OCI-LY7 (cell line): ENCODE measurements around the gene SLC66A1. TPM values are rescaled to one million over a fixed set of nuclear protein-coding genes. Genes with fewer than 3 reads are reported as not detected.

ENCODE experiments used
- BruUV-seq: library from RNA; stranded (reverse); fragments of 400-500 nt; replicated peaks from 2 replicates; lab custom pipeline; 2021; lab: Mats Ljungman, UMichigan
- CTCF ChIA-PET: fragments of 300-600 bp; sonication (Branson Sonifier 250); formaldehyde crosslinking; loops from one replicate; lab custom pipeline; 2022; ENCODE audit warnings: antibody characterized with exemption; ENCODE audit not compliant: unreplicated experiment; lab: Charles Lee
- POLR2A ChIA-PET: fragments of 300-600 bp; sonication (Branson Sonifier 250); formaldehyde crosslinking; loops from one replicate; lab custom pipeline; 2022; ENCODE audit warnings: antibody characterized with exemption; lab: Charles Lee
- DNase-seq: peaks from one replicate; pipeline ENCODE4 v3.0.0-alpha.2; 2015; ENCODE audit warnings: low spot score
- H2AFZ ChIP-seq: fragments of 200-600 bp; sonication (generic), shearing (Covaris generic); 2 replicates; pipeline ENCODE4 v1.6.1; 2014; ENCODE audit warnings: mild to moderate bottlenecking, antibody characterized with exemption, low read length, moderate library complexity
- H3K27ac ChIP-seq: fragments of 200-600 bp; sonication (generic); 2 replicates; pipeline ENCODE4 v1.5.1; 2014; ENCODE audit warnings: mixed run types, low read depth, mild to moderate bottlenecking, moderate library complexity, low read length, inconsistent platforms; ENCODE audit not compliant: poor library complexity, severe bottlenecking
- H3K36me3 ChIP-seq: fragments of 200-600 bp; sonication (generic); 2 replicates; pipeline ENCODE4 v1.6.1; 2014; ENCODE audit warnings: mild to moderate bottlenecking, antibody characterized with exemption, low read length, moderate library complexity, mixed read lengths; ENCODE audit not compliant: insufficient read depth
- H3K4me1 ChIP-seq: fragments of 200-600 bp; sonication (generic); 2 replicates; pipeline ENCODE4 v1.5.1; 2014; ENCODE audit warnings: mild to moderate bottlenecking, low read length; ENCODE audit not compliant: insufficient read depth, poor library complexity, severe bottlenecking
- H3K4me2 ChIP-seq: fragments of 200-600 bp; sonication (generic); 2 replicates; pipeline ENCODE4 v1.6.1; 2014; ENCODE audit warnings: mild to moderate bottlenecking, low read length
- H3K4me3 ChIP-seq: fragments of 200-600 bp; sonication (generic); 2 replicates; pipeline ENCODE4 v1.5.1; 2014; ENCODE audit warnings: mild to moderate bottlenecking, low read depth, low read length; ENCODE audit not compliant: poor library complexity, severe bottlenecking
- H3K79me2 ChIP-seq: fragments of 200-600 bp; sonication (generic); 2 replicates; pipeline ENCODE4 v1.6.1; 2016; ENCODE audit warnings: low read depth, mild to moderate bottlenecking, low read length, moderate library complexity, mixed read lengths; ENCODE audit not compliant: insufficient read depth
- H3K9me2 ChIP-seq: fragments of 200-600 bp; sonication (generic); 2 replicates; pipeline ENCODE4 v1.6.1; 2016; ENCODE audit warnings: mild to moderate bottlenecking, low read length, mixed read lengths; ENCODE audit not compliant: insufficient read depth
- H3K9me3 ChIP-seq: fragments of 200-600 bp; sonication (generic); 2 replicates; pipeline ENCODE4 v1.6.1; 2014; ENCODE audit warnings: mild to moderate bottlenecking, mixed run types, low read length, mixed read lengths
- H4K20me1 ChIP-seq: fragments of 200-600 bp; sonication (generic); 2 replicates; pipeline ENCODE4 v1.6.1; 2014; ENCODE audit warnings: mild to moderate bottlenecking, antibody characterized with exemption, low read length, moderate library complexity, mixed read lengths; ENCODE audit not compliant: insufficient read depth
- EZH2phosphoT487 ChIP-seq: fragments of 200-600 bp; sonication (generic); IDR thresholded peaks from 2 replicates; pipeline ENCODE4 v1.6.1; 2018; ENCODE audit warnings: low read depth, borderline replicate concordance, mild to moderate bottlenecking, mixed run types, antibody characterized with exemption, low read length, moderate library complexity, mixed read lengths
- intact Hi-C: fragments of 100-400 bp; cut with micrococcal nuclease; formaldehyde crosslinking; loops from one replicate; pipeline ENCODE4 v1.10.0; 2022; ENCODE audit not compliant: unreplicated experiment
- total RNA-seq, 2 experiments: library from RNA; depleted of rRNA in 1 of 2; stranded (reverse); fragments of >200 nt in 1 of 2; shearing (Covaris generic) in 1 of 2; gene quantifications; 2 replicates each; pipeline ENCODE4 v1.2.3, GENCODE V29; 2014 to 2022
- TF ChIP-seq, protein P1 (sequence below): fragments of 200-600 bp; sonication (generic); conservative IDR thresholded peaks from 2 replicates; pipeline ENCODE4 v1.5.1; 2014; ENCODE audit warnings: mild to moderate bottlenecking, antibody characterized with exemption, low read length, moderate library complexity, mixed read lengths

The SLC66A1 gene
- total RNA-seq, 2 experiments from 2014 or later = 14.9 to 21.0 TPM

DNA sequence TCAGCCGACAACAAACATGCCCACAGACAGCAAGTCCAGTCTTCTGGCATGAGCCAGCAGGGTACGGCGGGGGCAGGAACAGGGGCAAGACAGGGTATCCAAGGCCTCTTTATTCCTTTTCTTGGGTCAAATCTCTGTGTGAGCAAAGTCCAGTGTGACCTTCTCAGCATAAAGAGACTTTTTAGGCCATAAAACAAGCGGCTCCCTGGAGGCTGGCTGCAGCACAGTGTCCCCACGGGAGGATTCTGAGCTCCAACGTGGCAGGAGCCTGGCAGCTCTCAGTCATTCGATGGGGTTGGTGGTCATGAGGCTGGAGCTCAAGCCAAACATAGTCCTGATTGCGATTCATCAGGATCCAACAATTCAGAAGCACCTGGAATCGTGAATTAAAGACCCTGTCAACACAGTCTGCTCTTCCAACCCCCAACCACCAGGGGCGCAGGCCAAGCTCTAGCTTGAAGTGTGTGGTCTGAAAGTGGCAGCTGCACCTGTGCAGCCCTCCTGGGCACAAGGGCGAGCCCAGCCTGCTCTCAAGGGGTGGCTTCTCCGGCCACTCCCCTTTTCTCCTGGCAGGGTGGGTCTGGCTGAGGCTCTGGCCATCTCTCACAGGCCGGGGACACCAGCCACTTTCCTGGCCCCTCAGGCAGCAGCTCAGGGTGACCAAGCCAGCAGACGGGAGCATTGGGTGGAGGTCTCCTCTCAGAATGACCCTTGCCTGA, 62.1 kb downstream of the SLC66A1 start:
- no peaks in the 10 kb centered on the region for H3K9me2 ChIP-seq
- TF ChIP-seq, protein P1, sequence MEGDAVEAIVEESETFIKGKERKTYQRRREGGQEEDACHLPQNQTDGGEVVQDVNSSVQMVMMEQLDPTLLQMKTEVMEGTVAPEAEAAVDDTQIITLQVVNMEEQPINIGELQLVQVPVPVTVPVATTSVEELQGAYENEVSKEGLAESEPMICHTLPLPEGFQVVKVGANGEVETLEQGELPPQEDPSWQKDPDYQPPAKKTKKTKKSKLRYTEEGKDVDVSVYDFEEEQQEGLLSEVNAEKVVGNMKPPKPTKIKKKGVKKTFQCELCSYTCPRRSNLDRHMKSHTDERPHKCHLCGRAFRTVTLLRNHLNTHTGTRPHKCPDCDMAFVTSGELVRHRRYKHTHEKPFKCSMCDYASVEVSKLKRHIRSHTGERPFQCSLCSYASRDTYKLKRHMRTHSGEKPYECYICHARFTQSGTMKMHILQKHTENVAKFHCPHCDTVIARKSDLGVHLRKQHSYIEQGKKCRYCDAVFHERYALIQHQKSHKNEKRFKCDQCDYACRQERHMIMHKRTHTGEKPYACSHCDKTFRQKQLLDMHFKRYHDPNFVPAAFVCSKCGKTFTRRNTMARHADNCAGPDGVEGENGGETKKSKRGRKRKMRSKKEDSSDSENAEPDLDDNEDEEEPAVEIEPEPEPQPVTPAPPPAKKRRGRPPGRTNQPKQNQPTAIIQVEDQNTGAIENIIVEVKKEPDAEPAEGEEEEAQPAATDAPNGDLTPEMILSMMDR = peak; percentile 44; the same call in 1 of the 2 replicates
- no peak for TF ChIP-seq EZH2phosphoT487
- H3K4me2 ChIP-seq = no peak overlapping the region
- H4K20me1 ChIP-seq = no peaks in the 10 kb centered on the region
- H3K36me3 ChIP-seq = peaks cover 40% of the 10 kb centered on the region
- no peaks in the 10 kb centered on the region for H3K4me1 ChIP-seq
- intact Hi-C loops = no loop called here
- CTCF ChIA-PET = interaction anchor here (1.0 kb wide), 1 partner anchor 288 kb away, joined by 3 read pairs; no protein-coding TSS in a partner anchor
- POLR2A ChIA-PET = no interaction called here
- no peak overlapping the region for H3K4me3 ChIP-seq
- no TSS peak for BruUV-seq
- DNase-seq = peak; percentile 19
- no peaks in the 10 kb centered on the region for H3K79me2 ChIP-seq
- no peak overlapping the region for H3K27ac ChIP-seq
- no peak overlapping the region for H2AFZ ChIP-seq
- H3K9me3 ChIP-seq = no peaks in the 10 kb centered on the region

DNA sequence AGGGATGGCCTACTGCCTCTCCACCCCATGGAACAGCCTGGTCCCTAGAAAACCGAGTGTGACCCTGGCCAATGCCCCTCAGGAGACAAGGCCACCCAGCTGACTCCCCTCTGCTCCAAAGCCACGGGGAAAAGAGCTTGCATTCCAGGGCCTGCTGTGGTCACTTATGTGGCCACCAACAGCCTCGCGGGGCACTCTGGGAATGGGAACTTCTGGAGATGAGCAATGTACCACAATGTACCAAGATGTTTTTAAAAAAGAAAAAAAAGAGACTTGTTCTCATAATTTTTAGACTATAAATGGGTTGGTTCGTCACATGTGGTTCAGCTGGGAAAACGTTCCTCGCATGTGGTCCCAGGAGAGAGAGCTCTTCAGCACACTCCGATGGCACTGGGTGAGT, 62.8 kb downstream of the SLC66A1 start:
- TF ChIP-seq, protein P1 = no peak
- no peak for TF ChIP-seq EZH2phosphoT487
- POLR2A ChIA-PET = no interaction called here
- no TSS peak for BruUV-seq
- Histone ChIP-seq H3K79me2 (no peaks in the 10 kb centered on the region), H3K9me3 (no peaks in the 10 kb centered on the region), H3K36me3 (peaks cover 43% of the 10 kb centered on the region), H3K4me3 (no peak overlapping the region), H3K9me2 (no peaks in the 10 kb centered on the region), H3K4me1 (no peaks in the 10 kb centered on the region), H2AFZ (no peak overlapping the region), H4K20me1 (no peaks in the 10 kb centered on the region), H3K4me2 (no peak overlapping the region), H3K27ac (no peak overlapping the region)
- intact Hi-C loops = no loop called here
- CTCF ChIA-PET = no interaction called here
- DNase-seq = no peak
